Fibroblast of lung (primary cell): Measurements from ENCODE around the gene FOXD4L6.
"Not testable (repeated sequence)": the region's sequence is repeated elsewhere in the genome, so short reads cannot be mapped to it uniquely, and the experiment has no call there.

Experiments used
- CTCF ChIP-seq, 2 donors: IDR thresholded peaks in 1 of 2; conservative IDR thresholded peaks in 1 of 2; 1 replicate in 1 of 2; 2 replicates in 1 of 2; pipeline ENCODE4 v1.5.1; 2011 to 2012; ENCODE audit warnings: low read length in 2 of 2, control low read depth in 1 of 2, inconsistent platforms in 1 of 2, low read depth in 1 of 2, mild to moderate bottlenecking in 1 of 2
- EZH2 ChIP-seq: IDR thresholded peaks from 2 replicates; pipeline ENCODE4 v1.5.1; 2012; ENCODE audit warnings: low read length, control low read depth, mild to moderate bottlenecking; ENCODE audit errors: missing control alignments

GRCh38 chr9:41126746-41127446 is 1.6 kb downstream of the FOXD4L6 start:
- TF ChIP-seq EZH2; CTCF (conservative IDR thresholded peaks at IDR 0.05 in 1 of 2, IDR thresholded peaks at IDR 0.05 in 1 of 2; ENCODE audit: low read depth in 1 of 2, low read length in 2 of 2): not testable (repeated sequence)
